GM21576 (cell line): Measurements from ENCODE around the gene COQ8B.
"Not testable (repeated sequence)": the region's sequence is repeated elsewhere in the genome, so short reads cannot be mapped to it uniquely, and the experiment has no call there.

Source experiments
- ATAC-seq: cut with Tn5 transposase; IDR thresholded peaks from one replicate; pipeline ENCODE4 v1.9.1; 2021; ENCODE audit warnings: mild to moderate bottlenecking, moderate library complexity; ENCODE audit not compliant: unreplicated experiment

COQ8B gene

GRCh38 chr19:40716482-40717324, at the start of gene COQ8B, which contains the start of gene ITPKC:
TSS of gene COQ8B (minus strand) at chr19:40716886. CDS start at chr19:40714632, 2,254 bp downstream.
TSS of gene ITPKC (plus strand) at chr19:40717112. CDS start at chr19:40717136, 24 bp downstream.
- ATAC-seq, result peak; percentile 67

DNA sequence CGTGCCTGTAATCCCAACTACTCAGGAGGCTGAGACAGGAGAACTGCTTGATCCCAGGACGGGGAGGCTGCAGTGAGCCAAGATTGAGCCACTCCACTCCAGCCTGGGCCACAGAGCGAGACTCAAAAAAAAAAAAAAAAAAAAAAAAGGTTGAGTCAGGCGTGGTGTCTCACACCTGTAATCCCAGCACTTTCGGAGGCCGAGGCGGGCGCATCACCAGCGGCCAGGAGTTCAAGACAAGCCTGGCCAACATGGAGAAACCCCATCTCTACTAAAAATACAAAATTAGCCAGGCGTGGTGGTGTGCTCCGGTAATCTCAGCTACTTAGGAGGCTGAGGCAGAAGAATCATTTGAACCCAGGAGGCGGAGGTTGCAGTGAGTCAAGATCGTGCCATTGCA, 49.7 kb upstream of the COQ8B start:
- not testable (repeated sequence) for ATAC-seq

GRCh38 chr19:40763963-40764362, 47.3 kb upstream of the COQ8B start:
- no peak for ATAC-seq

- ATAC-seq, result no peak
Observed at GRCh38 chr19:40763526-40763925, 46.8 kb upstream of the COQ8B start.

DNA sequence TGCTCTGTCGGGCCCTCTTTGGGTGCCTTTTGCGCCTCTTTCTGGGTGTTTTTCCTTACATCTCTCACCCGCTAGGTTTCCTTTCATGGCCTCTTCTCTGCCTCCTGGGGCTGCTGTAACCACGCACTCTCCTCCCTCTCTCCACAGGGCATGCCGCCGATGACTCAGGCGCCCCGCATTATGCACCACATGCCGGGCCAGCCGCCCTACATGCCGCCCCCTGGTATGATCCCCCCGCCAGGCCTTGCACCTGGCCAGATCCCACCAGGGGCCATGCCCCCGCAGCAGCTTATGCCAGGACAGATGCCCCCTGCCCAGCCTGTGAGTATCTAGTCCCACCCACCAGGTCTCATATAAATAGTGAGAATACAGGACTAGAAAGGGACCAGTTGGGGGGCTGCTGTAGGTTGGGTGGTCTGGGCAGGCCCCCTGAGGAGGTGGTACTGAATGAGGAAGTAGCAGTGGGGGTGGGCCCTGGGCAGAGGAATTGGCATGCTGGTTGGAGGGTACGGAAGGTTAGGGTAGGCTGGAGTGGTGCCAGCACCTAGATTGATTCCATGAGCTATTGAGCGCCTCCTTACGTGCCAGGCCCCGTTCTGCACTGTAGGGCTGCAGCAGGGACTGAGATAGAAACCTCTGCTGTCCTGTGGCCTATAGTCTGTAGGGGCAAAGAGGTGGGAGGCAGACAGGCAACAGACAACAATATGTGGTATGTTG, 46.2 kb upstream of the COQ8B start:
- no peak for ATAC-seq

DNA sequence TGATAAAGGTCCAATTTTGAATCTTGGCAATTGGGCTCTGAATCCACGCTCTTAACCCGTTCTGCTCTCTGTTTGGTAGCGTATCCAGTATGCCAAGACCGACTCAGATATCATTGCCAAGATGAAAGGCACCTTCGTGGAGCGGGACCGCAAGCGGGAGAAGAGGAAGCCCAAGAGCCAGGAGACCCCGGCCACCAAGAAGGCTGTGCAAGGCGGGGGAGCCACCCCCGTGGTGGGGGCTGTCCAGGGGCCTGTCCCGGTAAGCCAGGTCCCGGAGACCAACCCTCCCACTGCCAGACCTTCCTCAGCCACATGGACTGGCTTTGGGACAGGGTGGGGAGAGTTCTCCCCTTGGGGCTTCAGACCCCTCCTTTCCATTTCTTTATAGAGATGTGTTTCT, 42.7 kb upstream of the COQ8B start:
- no peak for ATAC-seq

DNA sequence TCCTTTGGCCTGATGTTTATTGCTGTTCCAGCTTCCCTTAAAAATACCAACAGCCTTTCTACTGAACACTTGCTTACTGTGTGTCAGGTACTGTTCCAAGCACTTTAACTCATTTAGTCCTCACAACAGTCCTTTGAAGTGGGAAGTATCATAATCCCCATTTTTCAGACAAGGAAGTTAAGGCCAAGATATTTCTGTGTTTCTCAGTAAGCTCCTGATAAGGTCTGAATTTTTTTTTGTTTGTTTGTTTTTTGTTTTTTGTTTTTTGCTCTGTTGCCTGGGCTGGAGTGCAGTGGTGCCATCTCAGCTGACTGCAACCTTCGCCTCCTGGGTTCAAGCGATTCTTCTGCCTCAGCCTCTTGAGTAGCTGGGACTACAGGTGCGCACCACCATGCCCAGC, 41.8 kb upstream of the COQ8B start:
- ATAC-seq, result no peak

GRCh38 chr19:40756502-40757110, 39.9 kb upstream of the COQ8B start:
- no peak for ATAC-seq

DNA sequence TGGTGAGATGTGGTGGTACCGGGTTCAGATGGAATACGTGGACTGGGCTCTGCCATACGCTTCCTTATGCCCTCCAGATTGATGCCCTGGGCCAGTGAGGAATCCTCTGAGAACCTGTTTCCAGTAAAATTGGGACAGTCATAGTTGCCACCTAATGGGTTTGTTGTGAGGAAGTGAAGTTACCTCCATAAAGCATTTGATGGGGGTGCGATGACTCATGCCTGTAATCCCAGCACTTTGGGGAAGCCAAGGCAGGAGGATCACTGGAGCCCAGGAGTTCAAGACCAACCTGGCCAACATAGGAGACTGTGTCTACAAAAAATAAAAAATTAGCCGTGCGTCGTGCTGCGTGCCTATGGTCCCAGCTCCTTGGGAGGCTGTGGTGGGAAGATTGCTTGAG, 39.1 kb upstream of the COQ8B start:
- ATAC-seq, result no peak

GRCh38 chr19:40755248-40755624, 38.5 kb upstream of the COQ8B start:
- ATAC-seq, result no peak

DNA sequence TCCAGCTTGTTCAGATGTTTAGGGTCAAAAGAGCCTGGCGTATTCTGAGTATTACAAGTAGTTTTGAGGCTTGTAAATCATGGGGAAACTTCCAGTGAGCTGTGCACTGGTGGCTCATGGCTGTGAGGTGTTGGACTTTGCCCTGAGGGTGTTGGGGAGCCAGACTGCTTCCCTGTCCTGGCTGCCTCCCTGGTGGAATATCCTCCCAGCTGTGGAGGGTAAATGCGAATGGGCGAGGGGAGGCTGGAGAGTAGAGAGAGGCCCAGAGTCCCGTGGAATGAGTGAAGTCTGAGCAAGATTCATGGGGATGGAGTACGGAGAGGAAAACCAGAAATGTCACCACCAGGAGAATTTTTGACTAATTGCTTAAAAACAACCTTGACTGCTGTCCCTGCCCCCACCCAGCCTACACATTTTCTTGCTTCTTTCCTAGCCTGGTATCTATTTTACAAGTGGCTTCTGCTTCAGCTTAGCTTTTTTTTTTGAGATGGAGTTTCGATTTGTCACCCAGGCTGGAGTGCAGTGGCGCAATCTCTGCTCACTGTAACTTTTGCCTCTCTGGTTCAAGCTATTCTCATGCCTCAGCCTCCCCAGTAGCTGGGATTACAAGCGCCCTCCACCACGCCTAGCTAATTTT, 38.0 kb upstream of the COQ8B start:
- no peak for ATAC-seq

DNA sequence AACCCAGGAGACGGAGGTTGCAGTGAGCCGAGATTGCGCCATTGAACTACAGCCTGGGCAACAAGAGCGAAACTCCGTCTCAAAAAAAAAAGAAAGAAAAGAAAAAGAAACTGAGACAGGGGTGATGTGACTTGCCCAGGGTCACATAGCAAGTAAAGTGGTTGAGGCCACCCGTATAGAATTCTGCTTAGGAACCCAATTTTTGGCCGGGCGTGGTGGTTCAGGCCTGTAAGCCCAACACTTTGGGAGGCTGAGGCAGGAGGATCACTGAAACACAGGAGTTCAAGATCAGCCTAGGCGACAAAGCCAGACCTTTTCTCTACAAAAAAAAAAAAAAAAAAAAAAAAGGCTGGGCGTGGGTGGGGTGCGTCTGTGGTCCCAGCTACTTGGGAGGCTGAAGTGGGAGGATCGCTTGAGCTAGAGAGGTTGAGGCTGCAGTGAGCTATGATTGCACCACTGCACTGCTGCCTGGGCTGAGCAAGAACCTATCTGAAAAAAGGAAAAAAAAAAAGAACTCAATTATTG, 35.6 kb upstream of the COQ8B start:
- ATAC-seq, result no peak

DNA sequence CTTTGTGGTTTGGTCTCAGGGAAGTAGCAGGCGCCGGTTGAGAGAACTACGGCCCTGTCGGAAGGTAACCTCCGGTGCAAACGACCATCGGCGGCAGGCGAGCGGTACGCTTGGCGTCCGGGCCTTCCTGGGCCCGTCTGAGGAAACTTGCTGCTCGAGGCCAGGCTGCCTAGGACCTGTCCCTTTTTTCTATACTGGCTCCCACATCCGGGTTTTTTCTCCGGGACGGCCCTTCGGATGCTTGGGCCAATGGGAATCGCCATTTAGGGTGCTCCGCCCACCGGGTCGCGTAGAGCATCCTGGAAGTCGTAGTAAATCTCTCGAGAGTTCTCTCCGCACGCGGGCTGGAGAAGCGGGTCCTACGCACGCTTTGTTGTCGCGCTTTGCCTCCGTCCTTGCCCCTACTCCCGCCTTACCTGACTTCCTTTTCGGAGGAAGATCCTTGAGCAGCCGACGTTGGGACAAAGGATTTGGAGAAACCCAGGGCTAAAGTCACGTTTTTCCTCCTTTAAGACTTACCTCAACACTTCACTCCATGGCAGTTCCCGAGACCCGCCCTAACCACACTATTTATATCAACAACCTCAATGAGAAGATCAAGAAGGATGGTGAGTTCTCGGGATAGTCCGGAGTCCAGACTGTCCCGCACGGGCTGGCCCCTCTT, 34.3 kb upstream of the COQ8B start, which contains the start of gene SNRPA:
TSS of gene SNRPA (plus strand) at position 330 of the 664 bp plus-strand sequence. CDS start at position 536, 206 bp downstream.
- ATAC-seq, result peak; percentile 57

DNA sequence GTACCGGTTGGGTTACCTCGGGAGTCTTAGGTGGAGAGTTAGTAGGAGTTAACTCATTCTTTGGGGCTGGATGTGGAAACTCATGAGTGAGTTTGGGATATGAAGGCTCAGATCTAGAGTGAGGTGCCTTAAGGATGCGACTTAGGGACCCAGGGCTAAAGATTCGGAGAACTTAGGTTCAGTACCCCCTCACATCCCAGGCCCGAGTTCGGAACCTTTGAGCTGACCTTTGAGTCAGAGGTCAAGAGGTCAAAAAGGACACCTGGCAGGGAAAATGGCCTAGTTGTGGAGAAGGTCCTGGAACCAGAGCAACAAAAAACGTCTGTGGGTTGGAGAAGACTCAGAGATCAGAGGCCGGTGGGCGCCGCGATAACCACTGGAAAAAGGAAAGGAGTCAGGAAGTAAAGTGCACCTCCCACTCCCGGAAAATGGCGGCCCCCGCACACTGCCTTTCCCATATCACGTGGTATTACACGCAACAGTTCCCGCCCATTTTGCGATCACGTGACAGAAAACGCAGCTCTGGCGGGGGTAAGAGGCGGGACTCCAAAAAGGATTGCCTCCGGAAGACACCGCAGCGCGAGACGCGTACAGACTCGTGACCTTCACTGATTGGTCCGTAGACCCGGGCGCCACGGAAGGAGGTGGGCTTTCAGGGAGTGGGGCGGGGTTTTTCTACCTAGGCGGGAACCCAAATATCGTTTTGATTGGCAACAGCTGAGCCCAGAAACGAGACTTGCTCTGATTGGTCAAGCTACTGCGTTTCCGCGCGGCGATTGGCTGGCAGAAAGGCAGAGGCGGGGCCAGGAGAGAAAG, 33.6 kb upstream of the COQ8B start, which contains the start of gene ACTMAP:
TSS of gene ACTMAP (minus strand) at position 420 of the 816 bp plus-strand sequence. CDS start 674 bp downstream, outside the sequence.
- ATAC-seq, result peak; percentile 84

DNA sequence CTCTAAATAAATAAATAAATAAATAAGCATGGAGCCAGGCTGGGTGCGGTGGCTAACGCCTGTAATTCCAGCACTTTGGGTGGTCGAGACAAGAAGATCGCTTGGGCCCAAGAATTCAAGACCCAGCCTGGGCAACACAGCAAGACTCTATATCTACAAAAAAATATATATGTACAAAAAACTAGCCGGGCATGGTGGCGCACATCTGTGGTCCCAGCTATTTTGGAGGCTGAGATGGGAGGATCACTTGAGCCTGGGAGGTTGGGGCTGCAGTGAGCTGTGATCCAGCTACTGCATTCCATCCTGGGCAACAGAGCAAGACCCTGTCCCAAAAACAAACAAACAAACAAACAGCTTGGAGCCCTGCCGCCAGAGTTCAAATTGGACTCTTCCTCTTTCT, 30.9 kb upstream of the COQ8B start:
- ATAC-seq, result no peak

GRCh38 chr19:40745402-40745780, 28.7 kb upstream of the COQ8B start:
- ATAC-seq, result no peak

GRCh38 chr19:40744554-40745401, 28.1 kb upstream of the COQ8B start:
- no peak for ATAC-seq

GRCh38 chr19:40743926-40744325, 27.2 kb upstream of the COQ8B start:
- ATAC-seq, result no peak
